Choroid plexus epithelial cell (primary cell): ENCODE measurements around the gene TRIP10.

Source experiments
- DNase-seq: peaks from one replicate; pipeline ENCODE4 v3.0.0-alpha.2; 2010; ENCODE audit warnings: low read depth
- H3K4me3 ChIP-seq: 2 replicates; pipeline ENCODE4 v1.5.1; 2011; ENCODE audit warnings: low read depth, mild to moderate bottlenecking, control low read depth, low read length, moderate library complexity
- TF ChIP-seq, protein P1 (sequence below): conservative IDR thresholded peaks from 2 replicates; pipeline ENCODE4 v1.5.1; 2011; ENCODE audit warnings: low read depth, mild to moderate bottlenecking, control low read depth, inconsistent platforms, low read length, moderate library complexity

The TRIP10 gene

DNA sequence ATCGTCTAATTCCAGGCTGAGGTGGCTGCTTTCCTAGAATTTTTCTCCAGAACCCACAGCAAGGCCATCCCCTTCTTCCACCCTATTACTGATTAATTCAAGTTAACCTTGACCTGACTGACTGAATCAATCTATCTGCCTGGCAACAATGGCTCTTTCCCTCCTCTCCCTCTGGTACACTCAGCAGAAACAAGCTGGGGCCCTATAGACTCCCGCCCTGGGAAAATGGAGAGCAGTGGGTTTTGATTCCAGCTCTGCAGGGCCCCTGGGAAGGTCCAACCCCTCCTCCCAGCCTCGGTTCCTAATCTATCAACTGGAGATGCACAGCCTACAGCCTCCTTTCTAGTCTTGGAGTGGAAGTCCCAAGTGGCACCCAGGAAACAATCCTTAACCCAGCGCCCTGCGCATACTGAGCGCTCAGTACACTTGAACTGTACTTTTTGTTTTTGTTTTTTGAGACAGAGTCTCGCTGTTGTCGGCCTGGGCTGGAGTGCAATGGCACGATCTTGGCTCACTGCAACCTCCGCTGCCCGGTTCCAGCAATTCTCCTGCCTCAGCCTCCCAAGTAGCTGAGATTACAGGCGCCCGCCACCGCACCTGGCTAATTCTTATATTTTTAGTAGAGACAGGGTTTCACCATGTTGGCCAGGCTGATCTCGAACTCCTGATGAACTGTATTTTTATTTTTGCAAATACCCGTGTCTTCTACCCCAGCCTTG is 13.8 kb upstream of the TRIP10 start:
- no peak for DNase-seq
- TF ChIP-seq, protein P1, sequence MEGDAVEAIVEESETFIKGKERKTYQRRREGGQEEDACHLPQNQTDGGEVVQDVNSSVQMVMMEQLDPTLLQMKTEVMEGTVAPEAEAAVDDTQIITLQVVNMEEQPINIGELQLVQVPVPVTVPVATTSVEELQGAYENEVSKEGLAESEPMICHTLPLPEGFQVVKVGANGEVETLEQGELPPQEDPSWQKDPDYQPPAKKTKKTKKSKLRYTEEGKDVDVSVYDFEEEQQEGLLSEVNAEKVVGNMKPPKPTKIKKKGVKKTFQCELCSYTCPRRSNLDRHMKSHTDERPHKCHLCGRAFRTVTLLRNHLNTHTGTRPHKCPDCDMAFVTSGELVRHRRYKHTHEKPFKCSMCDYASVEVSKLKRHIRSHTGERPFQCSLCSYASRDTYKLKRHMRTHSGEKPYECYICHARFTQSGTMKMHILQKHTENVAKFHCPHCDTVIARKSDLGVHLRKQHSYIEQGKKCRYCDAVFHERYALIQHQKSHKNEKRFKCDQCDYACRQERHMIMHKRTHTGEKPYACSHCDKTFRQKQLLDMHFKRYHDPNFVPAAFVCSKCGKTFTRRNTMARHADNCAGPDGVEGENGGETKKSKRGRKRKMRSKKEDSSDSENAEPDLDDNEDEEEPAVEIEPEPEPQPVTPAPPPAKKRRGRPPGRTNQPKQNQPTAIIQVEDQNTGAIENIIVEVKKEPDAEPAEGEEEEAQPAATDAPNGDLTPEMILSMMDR, result no peak
- H3K4me3 ChIP-seq, result no peak overlapping the region

DNA sequence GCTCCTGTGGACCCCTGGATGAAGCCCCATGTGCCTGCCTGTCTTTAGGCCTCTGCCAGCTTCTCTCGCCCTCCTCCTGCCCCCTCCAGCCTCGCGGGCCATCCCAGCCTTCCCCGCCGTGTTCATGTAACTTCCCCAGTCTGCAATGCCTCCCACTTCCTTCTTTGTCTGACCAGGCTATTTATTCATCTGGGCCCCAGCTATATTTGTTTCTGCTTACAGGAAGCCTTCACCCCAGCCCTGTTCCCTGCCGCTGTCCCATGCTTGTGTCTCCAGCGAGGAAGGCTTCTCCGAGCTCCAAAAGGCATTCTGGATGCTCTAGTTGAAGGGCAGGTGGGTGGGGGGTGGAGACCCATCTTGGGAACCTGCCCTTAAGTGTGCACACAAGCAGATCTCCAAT is 11.1 kb upstream of the TRIP10 start:
- TF ChIP-seq, protein P1, result no peak
- no peak for DNase-seq
- no peak overlapping the region for H3K4me3 ChIP-seq

DNA sequence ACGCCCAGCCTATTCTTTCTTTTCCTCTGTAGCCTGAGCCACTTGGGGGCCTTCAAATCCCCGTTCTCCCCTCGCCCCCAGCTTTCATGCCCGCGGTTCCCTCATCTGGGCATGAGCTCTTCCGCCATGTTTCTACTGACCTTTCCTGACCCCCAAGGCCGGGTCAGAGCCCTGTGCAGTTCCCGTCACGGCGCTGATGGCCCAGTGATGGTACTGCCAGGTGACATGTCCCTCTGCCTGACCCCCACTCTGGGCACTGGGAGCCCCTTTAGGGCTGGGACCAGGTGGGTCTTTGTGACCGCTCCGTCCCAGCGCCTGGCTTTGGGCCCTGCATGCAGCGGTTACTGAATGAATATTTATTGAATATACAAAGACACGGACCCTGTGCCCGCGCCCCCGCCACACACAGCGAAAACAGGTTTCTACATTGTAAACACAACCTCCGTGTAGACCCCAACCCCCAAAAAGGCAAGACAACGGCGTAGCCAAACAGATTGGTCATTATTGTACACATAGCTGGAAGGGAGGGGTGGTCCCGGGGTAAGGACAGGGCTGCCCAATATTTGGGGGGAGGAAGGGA is 9.8 kb upstream of the TRIP10 start:
- DNase-seq, result no peak
- TF ChIP-seq, protein P1, result no peak
- H3K4me3 ChIP-seq, result no peak overlapping the region

DNA sequence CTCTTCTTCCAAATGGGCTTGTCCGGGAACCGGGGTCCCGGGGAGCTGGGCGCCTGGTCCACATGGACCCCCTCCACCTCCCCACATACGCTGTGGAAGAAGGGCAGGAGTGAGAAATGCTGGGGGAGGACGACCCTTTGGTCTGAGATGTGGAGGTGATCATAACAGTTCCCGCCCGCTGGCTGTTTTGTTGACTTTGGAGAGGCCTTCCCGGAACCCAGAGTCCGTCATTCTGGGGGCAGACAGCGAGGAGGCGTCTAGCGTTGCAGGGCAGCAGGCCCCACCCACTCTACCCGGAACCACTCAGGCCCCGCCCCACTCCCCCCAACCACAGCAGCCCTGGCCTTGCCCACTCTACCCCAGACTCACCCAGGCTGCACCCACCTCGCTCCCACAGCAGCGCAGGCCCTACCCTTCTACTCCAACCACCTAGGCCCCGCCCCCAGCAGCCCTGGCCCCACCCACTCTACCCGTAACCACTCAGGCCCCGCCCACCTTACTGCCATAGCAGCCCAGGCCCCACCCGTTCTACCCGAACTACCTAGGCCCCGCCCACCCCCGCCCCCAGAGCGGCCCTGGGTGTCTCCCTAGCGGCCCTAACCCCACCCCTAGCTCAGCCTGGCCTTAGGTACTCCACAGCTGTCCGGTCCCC is 9.2 kb upstream of the TRIP10 start:
- peak overlapping the region; percentile 24 for H3K4me3 ChIP-seq
- peak; percentile 48 for DNase-seq
- TF ChIP-seq, protein P1, result no peak

DNA sequence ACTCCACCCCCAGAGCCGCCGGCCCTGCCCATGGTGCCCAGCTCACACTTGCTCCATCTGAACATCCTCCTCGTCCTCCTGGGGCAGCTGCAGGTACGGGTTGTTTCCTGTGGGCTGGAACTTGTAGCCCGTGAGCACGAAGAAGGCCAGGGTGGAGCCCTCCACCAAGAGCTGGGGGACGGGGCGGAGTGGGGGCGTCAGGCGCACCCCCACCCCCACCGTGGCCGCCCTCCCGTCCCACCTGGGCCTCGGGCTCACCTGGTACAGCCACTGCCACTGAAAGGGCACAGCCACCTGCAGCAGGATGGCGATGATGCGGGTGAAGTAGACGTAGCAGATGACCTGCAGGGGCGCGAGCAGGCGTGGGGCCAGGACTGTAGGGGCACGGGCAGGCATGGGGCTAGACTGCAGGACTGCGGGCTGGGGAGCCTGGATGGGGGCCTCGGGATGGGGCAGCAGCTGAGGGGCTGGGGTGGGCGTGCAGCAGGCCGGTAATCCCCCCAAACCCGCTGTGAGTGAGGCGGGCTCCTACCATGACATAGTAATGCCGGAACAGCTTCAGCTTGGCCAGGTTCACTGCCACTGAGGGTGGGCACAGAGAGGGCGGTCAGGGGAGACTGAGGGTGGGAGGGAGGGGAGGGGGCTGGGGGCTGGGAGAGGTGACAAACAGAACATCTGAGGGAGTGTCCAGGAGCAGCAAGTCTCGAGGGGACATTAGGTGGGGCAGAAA is 8.4 kb upstream of the TRIP10 start:
- TF ChIP-seq, protein P1, result no peak
- H3K4me3 ChIP-seq, result no peak overlapping the region
- no peak for DNase-seq

DNA sequence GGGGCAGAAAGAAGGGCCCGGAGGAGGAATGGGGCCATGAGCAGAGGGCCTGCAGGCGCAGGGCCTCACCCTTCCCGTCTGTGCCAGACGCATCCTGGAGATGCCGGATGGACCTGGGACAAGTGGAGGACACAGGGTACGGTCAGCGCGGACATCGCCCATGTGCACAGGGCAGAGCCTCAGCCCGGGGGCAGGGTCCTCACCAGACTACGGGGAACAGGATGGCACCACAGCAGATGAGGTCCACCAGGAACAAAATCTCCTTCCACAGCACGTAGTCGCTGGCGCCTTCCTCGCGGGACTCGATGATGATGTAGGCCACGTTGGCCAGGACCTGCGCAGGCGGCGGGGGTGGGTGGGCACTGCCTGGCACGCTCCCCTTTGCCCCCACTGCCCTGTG is 7.7 kb upstream of the TRIP10 start:
- TF ChIP-seq, protein P1, result no peak
- no peak for DNase-seq
- no peak overlapping the region for H3K4me3 ChIP-seq
